Measurements from ENCODE around the gene NFX1.

The NFX1 gene

DNA sequence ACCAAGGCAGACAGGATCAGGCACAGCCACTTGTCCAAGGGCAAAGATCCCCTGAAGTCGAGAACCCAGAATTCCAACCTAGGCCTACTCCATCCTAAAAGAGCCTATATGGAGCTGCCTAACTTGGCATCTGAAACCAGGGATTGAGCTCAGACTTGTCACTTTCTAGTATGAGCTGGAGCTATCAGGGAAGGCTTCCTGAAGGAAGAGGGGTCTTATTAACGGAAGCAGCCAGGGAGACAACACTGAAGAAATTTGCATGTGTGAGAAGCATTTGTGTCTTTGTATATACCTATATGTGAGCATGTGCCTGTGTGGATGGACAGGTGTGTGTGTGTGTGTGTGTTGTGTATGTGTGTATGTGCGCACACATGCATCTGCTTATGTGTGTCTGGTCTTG, 116.7 kb downstream of the NFX1 start:
- TF ChIP-seq ZNF366 (tag by site-specific recombination; conservative IDR thresholded peaks at IDR 0.05) = no peak
- no peak for TF ChIP-seq SCRT1 (tag by site-specific recombination; IDR thresholded peaks at IDR 0.05; ENCODE audit: borderline replicate concordance)
- no peak for TF ChIP-seq ZNF488 (tag by site-specific recombination; IDR thresholded peaks at IDR 0.05)
- TF ChIP-seq ZNF529 (tag by site-specific recombination; IDR thresholded peaks at IDR 0.05; ENCODE audit: insufficient replicate concordance) = no peak
- no peak for TF ChIP-seq FEZF1 (tag by site-specific recombination; IDR thresholded peaks at IDR 0.05)
- no peak for TF ChIP-seq ZSCAN16 (tag by site-specific recombination; IDR thresholded peaks at IDR 0.05)
- TF ChIP-seq ZNF510 (tag by site-specific recombination; IDR thresholded peaks at IDR 0.05; ENCODE audit: insufficient replicate concordance) = no peak
- TF ChIP-seq ZNF560 (tag by site-specific recombination; IDR thresholded peaks at IDR 0.05; ENCODE audit: borderline replicate concordance) = no peak
- TF ChIP-seq, protein P1, sequence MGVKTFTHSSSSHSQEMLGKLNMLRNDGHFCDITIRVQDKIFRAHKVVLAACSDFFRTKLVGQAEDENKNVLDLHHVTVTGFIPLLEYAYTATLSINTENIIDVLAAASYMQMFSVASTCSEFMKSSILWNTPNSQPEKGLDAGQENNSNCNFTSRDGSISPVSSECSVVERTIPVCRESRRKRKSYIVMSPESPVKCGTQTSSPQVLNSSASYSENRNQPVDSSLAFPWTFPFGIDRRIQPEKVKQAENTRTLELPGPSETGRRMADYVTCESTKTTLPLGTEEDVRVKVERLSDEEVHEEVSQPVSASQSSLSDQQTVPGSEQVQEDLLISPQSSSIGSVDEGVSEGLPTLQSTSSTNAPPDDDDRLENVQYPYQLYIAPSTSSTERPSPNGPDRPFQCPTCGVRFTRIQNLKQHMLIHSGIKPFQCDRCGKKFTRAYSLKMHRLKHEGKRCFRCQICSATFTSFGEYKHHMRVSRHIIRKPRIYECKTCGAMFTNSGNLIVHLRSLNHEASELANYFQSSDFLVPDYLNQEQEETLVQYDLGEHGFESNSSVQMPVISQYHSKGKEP (tag by site-specific recombination; IDR thresholded peaks at IDR 0.05) = no peak
- no peak for TF ChIP-seq ZNF654 (tag by site-specific recombination; IDR thresholded peaks at IDR 0.05; ENCODE audit: low read depth)
- TF ChIP-seq ZBTB1 (tag by site-specific recombination; IDR thresholded peaks at IDR 0.05) = no peak
- TF ChIP-seq, protein P2, sequence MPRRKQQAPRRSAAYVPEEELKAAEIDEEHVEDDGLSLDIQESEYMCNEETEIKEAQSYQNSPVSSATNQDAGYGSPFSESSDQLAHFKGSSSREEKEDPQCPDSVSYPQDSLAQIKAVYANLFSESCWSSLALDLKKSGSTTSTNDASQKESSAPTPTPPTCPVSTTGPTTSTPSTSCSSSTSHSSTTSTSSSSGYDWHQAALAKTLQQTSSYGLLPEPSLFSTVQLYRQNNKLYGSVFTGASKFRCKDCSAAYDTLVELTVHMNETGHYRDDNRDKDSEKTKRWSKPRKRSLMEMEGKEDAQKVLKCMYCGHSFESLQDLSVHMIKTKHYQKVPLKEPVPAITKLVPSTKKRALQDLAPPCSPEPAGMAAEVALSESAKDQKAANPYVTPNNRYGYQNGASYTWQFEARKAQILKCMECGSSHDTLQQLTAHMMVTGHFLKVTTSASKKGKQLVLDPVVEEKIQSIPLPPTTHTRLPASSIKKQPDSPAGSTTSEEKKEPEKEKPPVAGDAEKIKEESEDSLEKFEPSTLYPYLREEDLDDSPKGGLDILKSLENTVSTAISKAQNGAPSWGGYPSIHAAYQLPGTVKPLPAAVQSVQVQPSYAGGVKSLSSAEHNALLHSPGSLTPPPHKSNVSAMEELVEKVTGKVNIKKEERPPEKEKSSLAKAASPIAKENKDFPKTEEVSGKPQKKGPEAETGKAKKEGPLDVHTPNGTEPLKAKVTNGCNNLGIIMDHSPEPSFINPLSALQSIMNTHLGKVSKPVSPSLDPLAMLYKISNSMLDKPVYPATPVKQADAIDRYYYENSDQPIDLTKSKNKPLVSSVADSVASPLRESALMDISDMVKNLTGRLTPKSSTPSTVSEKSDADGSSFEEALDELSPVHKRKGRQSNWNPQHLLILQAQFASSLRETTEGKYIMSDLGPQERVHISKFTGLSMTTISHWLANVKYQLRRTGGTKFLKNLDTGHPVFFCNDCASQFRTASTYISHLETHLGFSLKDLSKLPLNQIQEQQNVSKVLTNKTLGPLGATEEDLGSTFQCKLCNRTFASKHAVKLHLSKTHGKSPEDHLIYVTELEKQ (tag by site-specific recombination; IDR thresholded peaks at IDR 0.05; ENCODE audit: borderline replicate concordance) = no peak
- no peak for TF ChIP-seq ZNF677 (tag by site-specific recombination; IDR thresholded peaks at IDR 0.05)
- no peak for TF ChIP-seq GFI1B (tag by site-specific recombination; IDR thresholded peaks at IDR 0.05)
- TF ChIP-seq ZNF404 (tag by site-specific recombination; IDR thresholded peaks at IDR 0.05) = no peak
- Histone ChIP-seq H3K4me3 (ENCODE audit: low read depth, low read length) (no peak overlapping the region), H3K36me3 (ENCODE audit: control insufficient read depth in 2 of 2, insufficient read depth in 1 of 2, low read length in 2 of 2) (no peaks in the 10 kb centered on the region), H3K27ac (ENCODE audit: extremely low read depth, low read depth, low read length) (no peak overlapping the region), H3K9me3 (ENCODE audit: control insufficient read depth, insufficient read depth, low read depth, low read length) (no peaks in the 10 kb centered on the region), H3K4me1 (ENCODE audit: control insufficient read depth, insufficient read depth, low read length) (no peaks in the 10 kb centered on the region)
- ChIA-PET CTCF (interaction anchor here (1.3 to 2.1 kb wide), 3 partner anchors 9 to 60 kb away, joined by 8 to 16 read pairs (median 15); no protein-coding TSS in a partner anchor), POLR2A (no interaction called here)

DNA sequence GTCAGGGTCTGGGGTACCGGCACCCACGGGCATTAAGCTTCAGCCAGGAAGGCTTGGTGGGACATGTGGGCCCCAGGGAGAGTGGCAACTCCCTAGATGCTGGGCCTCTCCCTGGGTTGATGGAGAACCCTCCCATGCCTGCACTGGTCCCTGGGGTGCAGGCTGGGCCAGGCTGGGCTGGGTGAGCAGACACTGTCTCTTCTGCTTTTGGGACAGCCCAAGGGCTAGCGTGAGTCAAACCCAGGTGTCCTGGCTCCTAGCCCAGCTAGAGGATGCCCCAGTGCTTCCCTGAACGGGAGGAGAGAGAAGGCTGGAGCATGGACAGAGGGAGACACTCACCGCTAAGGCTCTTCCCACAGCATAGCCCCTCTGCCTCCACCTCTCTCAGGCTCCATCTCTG, 117.8 kb downstream of the NFX1 start:
- TF ChIP-seq ZNF510 (tag by site-specific recombination; IDR thresholded peaks at IDR 0.05; ENCODE audit: insufficient replicate concordance) (no peak), ZNF549 (tag by site-specific recombination; IDR thresholded peaks at IDR 0.05) (no peak), GLI4 (tag by site-specific recombination; IDR thresholded peaks at IDR 0.05) (no peak), ZBTB20 (tag by site-specific recombination; IDR thresholded peaks at IDR 0.05) (no peak), REPIN1 (tag by site-specific recombination; IDR thresholded peaks at IDR 0.05; ENCODE audit: low read depth) (no peak), ZNF488 (tag by site-specific recombination; IDR thresholded peaks at IDR 0.05) (no peak), ZNF791 (tag by site-specific recombination; IDR thresholded peaks at IDR 0.05) (no peak), ZNF169 (tag by site-specific recombination; IDR thresholded peaks at IDR 0.05) (no peak)
- Histone ChIP-seq H3K9me3 (ENCODE audit: control insufficient read depth, insufficient read depth, low read depth, low read length) (no peaks in the 10 kb centered on the region), H3K36me3 (ENCODE audit: control insufficient read depth in 2 of 2, insufficient read depth in 1 of 2, low read length in 2 of 2) (no peaks in the 10 kb centered on the region), H3K4me3 (ENCODE audit: low read depth, low read length) (no peak overlapping the region), H3K4me1 (ENCODE audit: control insufficient read depth, insufficient read depth, low read length) (no peaks in the 10 kb centered on the region), H3K27ac (ENCODE audit: extremely low read depth, low read depth, low read length) (no peak overlapping the region)
- POLR2A ChIA-PET = interaction anchor here (1.4 kb wide), 1 partner anchor 66 kb away, joined by 9 read pairs; the partner anchor contains the start of gene NOL6
- CTCF ChIA-PET = interaction anchor here (0.8 to 2.1 kb wide), 4 partner anchors 8 to 59 kb away, joined by 3 to 15 read pairs (median 6); no protein-coding TSS in a partner anchor
